Loucy (cell line): ENCODE data around the gene ZW10.

Experiments used
- CTCF ChIP-seq: fragments of 200-600 bp; sonication (generic); conservative IDR thresholded peaks from 2 replicates; pipeline ENCODE4 v1.5.1; 2014; ENCODE audit warnings: mild to moderate bottlenecking, antibody characterized with exemption, low read length
- EZH2phosphoT487 ChIP-seq: fragments of 200-600 bp; IDR thresholded peaks from 2 replicates; pipeline ENCODE4 v1.6.1; 2018; ENCODE audit warnings: antibody characterized with exemption, mild to moderate bottlenecking, moderate library complexity, borderline replicate concordance

GRCh38 chr11:113728814-113729213 lies 44.7 kb downstream of the ZW10 start:
- TF ChIP-seq CTCF (no peak), EZH2phosphoT487 (no peak)
